D721Med (cell line): ENCODE measurements around the gene LEMD2.

Experiments used
- DNase-seq: peaks from one replicate; pipeline ENCODE4 v3.0.0; 2011; ENCODE audit warnings: low spot score; ENCODE audit not compliant: insufficient read length
- FAIRE-seq: peaks from 2 replicates; lab custom pipeline; 2011; peaks lifted over from hg19 to GRCh38; lab: Jason Lieb, UNC
- CTCF ChIP-seq: IDR thresholded peaks from 2 replicates; pipeline ENCODE4 v1.5.1; 2012; ENCODE audit warnings: mild to moderate bottlenecking, control low read depth; ENCODE audit not compliant: insufficient read depth; ENCODE audit errors: missing control alignments

LEMD2 gene

GRCh38 chr6:33726696-33727095 lies 62.2 kb downstream of the LEMD2 start:
- DNase-seq: no peak
- no peak for FAIRE-seq
- no peak for TF ChIP-seq CTCF

- DNase-seq (peak; percentile 92), FAIRE-seq (peak; percentile 82)
- TF ChIP-seq CTCF: no peak
Measured at GRCh38 chr6:33725891-33726673, 62.8 kb downstream of the LEMD2 start.

GRCh38 chr6:33725222-33725621 lies 63.7 kb downstream of the LEMD2 start:
- DNase-seq: no peak
- TF ChIP-seq CTCF: no peak

GRCh38 chr6:33724102-33725023 lies 64.6 kb downstream of the LEMD2 start:
- DNase-seq: no peak
- no peak for TF ChIP-seq CTCF
- no peak for FAIRE-seq

More at GRCh38 chr6:33725222-33725621, 63.7 kb downstream of the LEMD2 start:
- no peak for FAIRE-seq

GRCh38 chr6:33723371-33724085 lies 65.4 kb downstream of the LEMD2 start:
- no peak for FAIRE-seq
- DNase-seq: no peak
- no peak for TF ChIP-seq CTCF

- TF ChIP-seq CTCF: no peak
- DNase-seq: no peak
- FAIRE-seq: no peak
Measured at GRCh38 chr6:33722103-33722623, 66.8 kb downstream of the LEMD2 start.
